GM21786 (cell line): ENCODE measurements around the gene NUAK1.
"Not testable (repeated sequence)": the region's sequence is repeated elsewhere in the genome, so short reads cannot be mapped to it uniquely, and the experiment has no call there.

Experiments used
- ATAC-seq: cut with Tn5 transposase; IDR thresholded peaks from one replicate; pipeline ENCODE4 v1.9.1; 2021; ENCODE audit not compliant: unreplicated experiment

NUAK1 gene

DNA sequence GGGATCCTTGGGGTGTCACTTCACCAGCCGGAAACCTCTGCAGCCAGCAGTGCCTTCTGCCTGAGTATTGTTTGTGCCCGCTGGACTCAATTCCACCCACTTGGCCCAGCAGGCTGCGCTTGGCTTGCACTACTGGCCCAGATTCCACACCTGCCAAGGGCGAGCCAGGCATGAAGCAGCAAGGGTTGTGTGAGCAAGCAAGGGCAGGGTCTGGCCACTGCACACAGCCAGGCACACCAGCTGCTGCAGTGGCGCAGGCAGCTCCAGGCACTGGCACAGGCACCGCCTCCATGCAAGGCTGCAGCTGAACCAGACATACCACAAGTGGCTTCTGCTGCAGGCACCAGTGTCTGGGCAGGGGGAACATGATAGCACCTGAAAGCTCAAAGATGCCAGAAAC, 99.5 kb downstream of the NUAK1 start:
- no peak for ATAC-seq

DNA sequence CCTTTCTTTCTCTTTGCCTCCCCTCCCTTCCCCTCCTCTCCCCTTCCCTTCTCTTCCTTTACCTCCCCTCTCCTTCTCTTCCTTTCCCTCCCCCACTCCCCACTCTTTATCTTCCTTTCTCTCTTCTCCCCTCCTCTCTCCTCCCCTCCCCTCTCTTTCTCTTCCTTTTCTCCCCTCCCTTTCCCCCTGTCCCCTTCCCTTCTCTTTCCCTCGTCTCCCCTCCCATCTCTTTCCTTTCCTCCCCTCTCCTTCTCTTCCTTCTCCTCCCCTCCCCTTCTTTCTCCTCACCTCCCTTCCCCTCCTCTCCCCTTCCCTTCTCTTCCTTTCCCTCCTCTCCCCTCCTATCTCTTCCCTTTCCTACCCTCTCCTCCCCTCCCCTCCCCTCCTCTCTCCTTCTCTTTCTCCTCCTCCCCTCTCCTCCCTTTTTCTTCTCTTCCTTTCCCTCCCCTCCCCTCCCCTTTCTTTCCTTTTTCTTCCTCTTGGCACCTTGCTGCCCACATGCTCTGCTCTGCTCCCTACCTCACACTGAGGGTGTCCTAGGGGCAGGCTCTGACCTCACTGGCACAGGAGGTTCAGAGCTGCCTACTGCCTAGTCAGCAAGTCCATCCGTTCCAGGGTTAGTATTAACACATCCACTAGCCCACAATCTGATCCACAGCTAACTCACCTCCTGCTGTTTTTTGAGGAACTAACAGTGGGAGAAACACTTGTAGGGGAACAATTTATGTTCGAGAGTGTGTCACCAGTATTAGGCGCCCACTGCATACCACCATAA, 101.0 kb downstream of the NUAK1 start:
- ATAC-seq: no peak

DNA sequence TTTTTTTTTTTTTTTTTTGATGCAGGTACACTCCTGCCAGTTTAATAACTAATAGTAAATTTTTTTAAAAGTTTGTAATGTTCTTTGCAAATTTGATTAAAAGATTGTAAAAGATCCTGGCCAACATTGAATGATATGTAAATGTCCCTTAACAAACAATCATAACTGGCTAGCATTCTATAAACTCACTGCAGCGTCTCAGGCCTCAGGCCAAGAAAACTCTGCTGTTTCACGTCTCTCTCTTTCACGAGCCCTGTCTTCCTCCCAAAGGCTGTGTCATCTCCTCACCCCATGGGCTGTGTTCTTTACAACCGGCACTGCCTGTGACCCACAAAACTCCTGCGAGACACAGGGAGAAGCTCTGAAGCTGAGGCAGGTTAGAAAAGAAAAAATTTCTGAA, 103.3 kb downstream of the NUAK1 start:
- ATAC-seq: no peak

DNA sequence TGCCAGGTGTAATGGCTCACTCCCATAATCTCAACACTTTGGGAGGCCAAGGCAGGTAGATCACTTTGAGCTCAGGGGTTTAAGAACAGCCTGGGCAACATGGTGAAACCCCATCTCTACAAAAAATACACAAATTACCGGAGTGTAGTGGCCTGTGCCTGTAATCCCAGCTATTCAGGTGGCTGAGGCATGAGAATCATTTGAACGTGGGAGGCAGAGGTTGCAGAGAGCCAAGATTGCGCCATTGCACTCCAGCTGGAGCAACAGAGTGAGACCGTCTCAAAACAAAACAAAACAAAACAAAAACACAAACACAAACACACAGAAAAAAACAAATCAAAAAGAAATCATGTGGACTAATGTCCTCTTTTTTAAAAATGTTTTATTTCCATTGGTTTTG, 104.4 kb downstream of the NUAK1 start:
- ATAC-seq: no peak

DNA sequence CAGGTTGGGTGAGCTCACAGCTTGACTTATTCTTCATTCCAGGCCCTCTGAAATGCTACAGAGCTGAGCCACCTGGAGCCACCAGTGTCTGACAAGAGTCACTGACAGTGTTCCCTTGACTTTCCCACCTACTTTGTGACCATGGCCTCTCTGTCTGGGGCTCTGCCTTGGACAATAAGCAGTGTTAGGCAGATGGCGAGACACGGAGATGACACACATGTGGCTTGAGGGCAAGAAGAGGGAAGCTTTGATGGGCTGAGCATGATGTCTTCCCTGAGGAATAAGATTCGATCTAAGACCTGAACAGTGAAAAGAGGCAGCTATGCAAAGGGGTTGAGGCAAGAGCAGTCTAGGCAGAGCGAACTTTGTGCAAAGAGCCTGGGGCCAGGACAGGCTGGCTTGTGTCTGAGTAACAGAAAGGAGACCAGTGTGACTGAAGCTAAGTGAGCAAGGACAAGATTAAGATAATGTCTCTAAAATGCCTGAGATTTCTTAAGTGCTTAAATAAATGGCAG, 105.5 kb downstream of the NUAK1 start:
- ATAC-seq: no peak

DNA sequence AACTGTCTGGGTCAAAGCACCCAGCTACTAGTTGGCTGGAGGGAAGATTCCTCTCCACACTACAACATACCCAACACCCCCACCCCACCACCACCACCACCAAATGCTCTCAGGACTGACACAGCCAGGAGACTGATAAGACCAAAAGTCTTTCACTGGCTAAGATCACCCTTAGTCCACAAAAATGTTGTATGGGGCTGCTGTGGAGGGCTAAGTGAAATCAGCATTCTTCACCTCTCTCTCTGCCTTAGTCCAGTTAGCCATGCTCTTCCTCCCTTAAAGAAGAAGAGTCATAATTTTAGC, 106.2 kb downstream of the NUAK1 start:
- ATAC-seq: no peak

DNA sequence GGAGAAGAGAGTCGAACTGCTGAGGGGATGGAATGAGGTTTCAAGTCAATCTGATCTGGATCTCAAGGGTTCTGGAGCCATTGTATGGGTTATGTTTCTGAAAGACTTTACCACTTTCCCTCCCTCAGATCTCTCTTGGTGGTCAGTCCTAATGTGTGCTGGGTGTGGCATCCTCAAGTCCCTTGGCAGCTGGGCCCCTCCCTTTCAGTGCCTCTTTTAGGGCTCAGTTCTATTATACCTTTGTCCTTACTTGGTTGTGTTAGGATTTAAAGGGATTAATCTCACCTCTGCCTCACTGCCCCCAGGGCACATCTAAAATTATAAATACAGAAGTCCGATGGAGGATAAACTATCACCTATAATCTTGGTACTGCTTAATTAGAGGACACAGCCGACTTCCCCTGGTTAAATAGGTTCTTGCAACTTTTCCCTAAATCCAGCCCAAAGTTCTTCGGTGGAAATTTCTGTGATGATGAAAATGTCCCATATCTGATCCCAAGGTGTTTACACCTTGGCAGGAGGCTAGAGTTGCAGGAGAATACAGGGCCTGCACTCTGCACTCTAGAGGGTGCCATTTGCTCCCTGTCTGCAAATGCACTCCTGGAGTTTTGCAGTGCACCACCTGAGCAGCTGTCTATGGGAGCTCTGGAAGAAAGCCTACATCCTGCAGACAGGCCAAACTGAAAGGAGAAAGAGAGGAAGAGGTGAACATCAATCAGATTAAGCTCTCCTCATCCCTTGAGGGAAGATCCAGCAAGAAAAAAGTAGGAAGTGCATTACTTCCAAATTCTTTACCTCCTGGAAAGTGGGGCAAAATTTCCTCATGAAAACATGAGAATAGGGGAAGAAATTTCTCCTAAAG, 106.8 kb downstream of the NUAK1 start:
- no peak for ATAC-seq

DNA sequence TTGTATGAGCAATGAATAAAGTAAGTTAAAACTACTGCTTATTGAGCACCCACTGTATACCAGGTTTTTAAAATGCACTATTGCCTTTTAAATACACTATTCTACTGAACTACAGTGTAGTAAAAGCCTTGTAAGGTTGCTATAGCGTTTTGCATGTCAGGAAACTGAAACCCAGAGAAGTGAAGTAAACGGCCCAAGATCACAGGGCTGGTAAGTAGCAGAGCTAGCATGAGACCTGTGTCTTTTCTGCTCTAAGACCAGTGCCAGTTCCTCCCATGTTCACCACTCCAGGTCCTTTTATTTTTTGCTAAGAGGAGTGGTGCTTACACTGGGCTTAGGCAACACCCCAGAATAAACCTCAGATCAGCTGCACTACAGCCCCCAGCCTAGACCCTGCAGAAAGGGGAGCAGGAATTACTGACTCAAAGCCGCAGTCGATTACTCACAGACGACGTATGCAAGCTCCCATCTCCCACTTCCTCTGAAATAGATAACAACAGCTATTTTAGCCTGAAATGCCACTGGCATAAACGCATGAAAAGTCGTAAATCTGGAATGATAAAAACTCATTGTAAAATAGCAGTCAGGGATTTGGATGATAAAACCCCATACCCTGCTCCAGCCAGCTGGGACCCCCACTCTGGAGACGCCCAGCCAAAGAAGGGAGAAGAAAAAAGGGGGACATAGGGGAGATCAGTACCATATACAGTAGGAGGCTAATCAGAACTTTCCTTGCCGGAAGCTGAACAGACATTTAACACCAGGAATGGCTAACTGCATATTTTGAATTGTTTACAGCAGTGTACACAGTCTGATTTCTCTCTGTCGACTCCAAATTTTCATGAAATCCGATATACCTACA, 108.3 kb downstream of the NUAK1 start:
- ATAC-seq: no peak

DNA sequence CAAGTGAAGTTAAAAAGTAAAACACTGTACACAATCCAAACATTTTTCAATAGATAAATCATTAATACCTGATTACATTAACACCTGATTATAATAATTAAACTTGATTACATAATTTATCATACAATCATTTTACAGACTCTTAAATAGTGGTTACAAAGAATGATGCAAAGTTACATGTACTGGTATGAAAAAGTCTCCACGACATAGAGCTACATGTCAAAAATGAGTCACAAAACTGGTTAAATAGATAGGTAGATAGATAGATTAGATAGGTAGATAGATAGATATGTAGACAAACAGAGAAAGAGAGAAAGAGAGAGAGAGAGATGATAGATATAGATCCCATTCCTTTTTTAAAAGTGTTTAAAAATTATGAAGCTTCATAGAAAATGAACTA, 109.2 kb downstream of the NUAK1 start:
- no peak for ATAC-seq

DNA sequence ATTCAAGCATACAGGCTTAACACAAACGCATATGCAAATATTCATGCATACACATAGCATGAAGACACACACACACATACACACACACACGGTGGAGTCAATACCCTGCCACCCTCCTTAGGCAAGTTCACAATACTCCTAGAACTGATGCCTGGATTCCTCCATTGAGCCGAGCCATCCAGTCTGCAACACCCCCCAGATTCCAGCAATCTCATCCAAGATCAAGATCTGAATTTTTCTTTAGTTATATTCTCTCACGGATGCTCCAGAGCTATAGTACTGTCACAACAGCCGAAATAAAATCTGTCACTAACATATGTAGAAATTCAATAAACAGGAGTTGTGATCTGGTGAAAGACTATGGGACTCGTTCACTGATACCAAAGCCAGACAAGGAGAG, 110.8 kb downstream of the NUAK1 start:
- ATAC-seq: no peak

DNA sequence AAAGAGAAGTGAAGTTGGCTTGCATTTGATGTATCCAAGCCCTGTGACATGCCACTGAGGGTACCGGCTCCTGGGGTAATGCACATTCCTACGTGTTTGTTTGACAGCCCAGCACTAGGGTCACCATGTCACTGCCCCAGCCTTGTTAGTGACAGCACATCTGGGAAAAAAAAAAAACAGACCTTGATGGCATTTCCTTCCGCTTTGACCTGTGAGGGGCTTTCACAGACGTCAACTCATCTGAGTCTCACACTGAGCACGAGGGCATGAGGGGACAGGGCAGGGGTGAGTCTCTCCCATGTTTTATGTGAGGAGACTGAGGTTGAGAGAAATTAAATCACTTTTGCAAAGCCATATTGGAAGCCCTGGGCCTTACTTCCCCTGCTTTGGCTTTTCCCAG, 111.5 kb downstream of the NUAK1 start:
- no peak for ATAC-seq

DNA sequence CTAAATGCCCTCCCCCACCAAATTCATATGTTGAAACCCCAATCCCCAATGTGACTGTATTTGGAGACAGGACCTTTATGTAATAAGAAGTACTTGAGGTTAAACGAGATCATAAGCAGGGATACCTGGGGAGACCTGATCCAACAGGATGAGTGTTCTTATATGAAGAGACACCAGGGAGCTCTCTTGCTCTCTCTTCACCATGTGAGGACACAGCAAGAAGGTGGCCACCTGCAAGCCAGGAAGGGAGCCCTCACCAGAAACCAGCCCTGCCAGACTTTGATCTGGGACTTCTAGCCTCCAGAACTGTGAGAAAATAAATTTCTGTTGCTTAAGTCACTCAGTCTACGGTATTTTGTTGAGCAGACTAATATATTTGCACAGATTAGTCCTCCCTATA, 113.6 kb downstream of the NUAK1 start:
- ATAC-seq: no peak

DNA sequence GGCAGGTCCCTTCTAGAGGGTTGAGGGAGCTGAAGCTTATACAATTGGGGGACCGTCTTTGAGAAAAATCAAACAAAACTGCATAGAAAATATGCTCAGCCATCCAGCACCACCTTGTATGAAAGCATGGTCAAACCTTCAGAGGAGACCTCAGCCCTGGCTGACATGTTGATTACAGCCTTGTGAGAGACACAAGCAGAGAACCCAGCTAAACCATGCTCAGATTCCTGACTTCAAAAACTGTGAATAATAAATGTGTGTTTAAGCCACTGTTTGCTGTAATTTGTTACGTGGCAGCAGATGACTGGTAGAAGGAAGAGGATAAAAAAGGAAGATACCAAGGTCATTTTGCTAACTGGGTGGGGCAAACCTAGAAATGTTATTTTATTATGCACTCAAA, 115.7 kb downstream of the NUAK1 start:
- no peak for ATAC-seq

DNA sequence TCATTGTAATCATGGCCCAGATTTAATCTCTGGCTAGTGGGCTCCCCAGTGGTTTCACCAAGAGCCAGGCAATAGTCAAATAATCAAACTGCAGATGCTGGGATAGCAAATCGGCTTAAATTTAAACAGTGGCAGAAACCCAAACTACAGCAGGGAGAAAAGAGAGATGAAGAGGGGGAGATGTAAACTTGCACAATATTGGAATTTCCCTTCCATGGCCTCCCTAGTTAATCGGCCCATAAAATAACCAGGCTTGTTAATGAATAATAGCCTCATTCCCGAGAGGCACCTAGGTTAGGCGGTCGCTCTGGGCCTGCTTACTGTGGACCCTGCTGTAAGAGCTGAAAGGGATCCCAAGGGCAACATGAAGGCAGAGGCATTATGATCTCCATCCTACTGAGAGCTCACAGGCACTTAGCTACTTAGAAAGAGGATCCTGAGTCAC, 116.2 kb downstream of the NUAK1 start:
- no peak for ATAC-seq

DNA sequence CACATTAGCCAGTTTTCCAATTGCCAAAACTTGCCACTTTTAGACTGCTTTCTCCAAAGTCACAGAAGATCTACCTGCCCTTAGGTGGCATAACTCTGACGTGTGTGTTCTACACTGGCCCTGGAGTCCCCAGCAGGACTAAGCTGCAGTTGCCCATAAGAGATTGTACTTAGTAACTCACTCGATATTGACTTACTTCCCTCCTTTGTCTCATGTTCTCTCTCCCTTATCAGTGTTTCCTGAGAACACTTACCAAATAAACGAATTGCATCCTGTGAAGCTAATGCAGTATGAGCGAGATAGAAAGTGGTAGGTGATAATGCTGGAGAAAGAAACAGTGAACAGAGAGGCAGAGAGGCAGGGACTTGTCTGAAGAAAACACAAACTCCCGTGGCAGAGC, 117.2 kb downstream of the NUAK1 start:
- no peak for ATAC-seq

DNA sequence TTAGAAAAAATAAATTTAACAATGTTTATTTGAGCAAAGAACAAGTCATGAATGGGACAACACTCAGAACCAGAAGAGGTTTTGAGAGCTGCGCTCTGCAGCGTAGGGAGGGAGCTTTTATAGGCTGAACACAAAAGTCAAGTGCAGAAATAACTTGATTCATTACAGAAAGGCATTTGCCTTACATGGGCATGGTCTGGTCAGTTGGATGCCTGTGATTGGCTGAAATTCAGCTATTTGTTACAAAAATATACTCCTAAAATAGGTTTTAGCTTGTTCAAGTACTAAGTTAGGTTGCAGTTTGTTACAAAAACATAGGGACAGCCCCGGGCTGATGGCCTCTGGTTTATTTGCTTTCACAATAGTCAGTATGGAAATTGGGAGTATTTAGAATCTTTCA, 118.0 kb downstream of the NUAK1 start:
- no peak for ATAC-seq

DNA sequence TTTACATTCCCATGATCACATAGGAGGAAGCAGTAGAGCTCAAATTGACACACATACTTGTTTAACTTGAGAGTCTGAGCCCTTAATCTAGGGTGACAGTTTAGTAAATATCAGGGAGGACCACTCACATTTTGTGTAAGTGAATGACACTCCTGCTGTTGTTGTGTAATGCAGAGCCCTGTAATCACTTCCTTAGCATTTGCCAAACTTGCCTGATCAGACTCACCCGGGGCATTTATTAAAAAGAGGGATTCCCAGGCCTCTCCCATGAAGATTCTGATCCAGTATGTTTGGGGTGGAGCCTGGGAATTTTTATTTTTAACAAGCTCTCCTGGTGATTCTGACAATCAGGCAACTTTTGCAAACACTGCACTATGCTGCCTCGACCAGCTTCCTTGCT, 119.6 kb downstream of the NUAK1 start:
- ATAC-seq: no peak

DNA sequence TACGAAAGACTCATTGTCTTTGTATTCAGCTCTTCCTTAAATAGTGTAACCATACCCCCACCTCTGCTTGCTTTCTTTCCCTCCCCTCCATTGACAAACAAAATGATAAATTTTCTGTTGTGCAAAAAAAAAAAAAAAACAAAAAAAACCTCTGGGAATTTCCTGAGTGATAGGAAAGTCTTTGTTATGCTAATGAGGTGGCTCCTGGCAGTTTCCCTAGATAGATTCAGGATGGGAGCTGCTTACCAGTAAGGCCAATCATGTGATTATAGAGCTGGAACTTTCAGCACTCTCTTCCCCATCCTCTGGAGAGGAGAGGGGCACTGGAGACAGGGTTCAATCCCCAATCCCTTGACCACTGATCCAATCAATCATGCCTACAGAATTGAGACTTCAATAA, 120.5 kb downstream of the NUAK1 start:
- ATAC-seq: no peak

DNA sequence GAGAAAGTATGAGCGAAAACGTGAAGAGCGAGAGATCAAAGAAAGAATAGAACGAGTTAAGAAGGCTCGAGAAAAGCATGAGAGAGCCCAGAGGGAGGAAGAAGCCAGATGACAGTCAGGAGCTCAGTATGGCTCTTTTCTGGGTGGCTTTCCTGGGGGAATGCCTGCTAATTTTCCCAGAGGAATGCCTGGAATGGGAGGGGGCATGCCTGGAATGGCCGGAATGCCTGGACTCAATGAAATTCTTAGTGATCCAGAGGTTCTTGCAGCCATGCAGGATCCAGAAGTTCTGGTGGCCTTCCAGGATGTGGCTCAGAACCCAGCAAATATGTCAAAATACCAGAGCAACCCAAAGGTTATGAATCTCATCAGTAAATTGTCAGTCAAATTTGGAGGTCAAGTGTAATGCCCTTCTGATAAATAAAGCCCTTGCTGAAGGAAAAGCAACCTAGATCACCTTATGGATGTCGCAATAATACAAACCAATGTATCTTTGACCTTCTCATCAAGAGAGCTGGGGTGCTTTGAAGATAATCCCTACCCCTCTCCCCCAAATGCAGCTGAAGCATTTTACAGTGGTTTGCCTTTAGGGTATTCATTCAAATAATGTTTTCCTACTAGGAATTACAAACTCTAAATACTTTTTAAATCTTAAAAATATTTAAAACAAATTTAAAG, 122.0 kb downstream of the NUAK1 start:
- not testable (repeated sequence) for ATAC-seq

DNA sequence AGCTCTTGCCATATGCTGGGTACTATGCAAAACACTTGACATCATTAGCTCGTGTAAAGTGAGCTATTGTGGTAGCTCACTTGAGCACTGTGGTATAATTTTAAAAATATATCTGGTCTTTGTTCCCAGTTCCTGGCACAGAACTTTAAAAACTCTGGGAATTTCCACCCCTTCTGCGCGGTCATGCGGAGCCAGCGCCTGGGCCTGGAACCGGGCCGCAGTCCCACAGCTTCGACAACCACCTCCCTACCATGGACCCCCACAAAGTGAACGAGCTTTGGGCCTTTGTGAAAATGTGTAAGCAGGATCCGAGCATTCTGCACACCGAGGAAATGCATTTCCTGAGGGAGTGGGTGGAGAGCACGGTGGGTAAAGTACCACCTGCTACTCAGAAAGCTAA, 123.1 kb downstream of the NUAK1 start:
- no peak for ATAC-seq

DNA sequence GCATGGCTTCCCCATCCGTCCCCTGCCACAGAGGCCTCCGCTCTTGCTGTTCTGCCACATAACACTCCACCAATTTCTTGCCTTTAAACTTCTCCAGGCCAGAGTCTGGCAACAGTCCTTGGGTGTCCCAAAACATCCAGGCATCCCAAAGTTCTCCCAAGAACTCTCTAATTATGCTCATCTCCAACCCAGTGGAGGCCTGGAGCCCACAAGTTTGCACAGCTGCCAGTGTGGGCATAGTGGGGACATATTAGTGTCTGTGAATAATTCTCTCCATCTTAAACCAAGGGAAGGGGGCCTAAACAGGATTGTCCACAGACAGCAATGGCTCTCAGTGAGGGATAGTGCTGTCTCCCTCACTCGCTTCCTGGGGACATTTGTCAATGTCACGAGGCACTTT, 124.8 kb downstream of the NUAK1 start:
- ATAC-seq: no peak
